B cell (primary cell): ENCODE results near the gene BMP2K. TPM values are rescaled to one million over a fixed set of nuclear protein-coding genes. Genes with fewer than 3 reads are reported as not detected.

ENCODE experiments used
- ATAC-seq: fragments of 200-7000 bp; cut with Tn5 transposase; one replicate; pipeline ENCODE4 v1.10.0; 2021; ENCODE audit warnings: low read depth, mild to moderate bottlenecking, moderate number of reproducible peaks, moderate library complexity
- CTCF ChIA-PET: fragments of 350-600 bp; sonication (Branson Sonifier 250); formaldehyde crosslinking; loops from one replicate; lab custom pipeline; 2021; ENCODE audit warnings: antibody characterized with exemption, inconsistent platforms; lab: Charles Lee
- POLR2A ChIA-PET: fragments of 350-600 bp; sonication (Branson Sonifier 250); formaldehyde crosslinking; loops from one replicate; lab custom pipeline; 2021; ENCODE audit warnings: antibody characterized with exemption; lab: Charles Lee
- DNase-seq: peaks from one replicate; pipeline ENCODE4 v3.0.0; 2013
- H2AFZ ChIP-seq: 2 replicates; pipeline ENCODE4 v1.6.1; 2012; ENCODE audit warnings: mild to moderate bottlenecking, low read depth, low read length; ENCODE audit not compliant: insufficient read depth, poor library complexity, severe bottlenecking
- H3K27ac ChIP-seq, 2 donors: 1 replicate in 1 of 2; 2 replicates in 1 of 2; pipeline ENCODE4 v1.5.1; 2012 to 2013; ENCODE audit warnings: low read length in 2 of 2, mild to moderate bottlenecking in 2 of 2, moderate library complexity in 1 of 2
- H3K27me3 ChIP-seq, 4 experiments: fragments of 200-600 bp in 1 of 4; sonication (generic) in 1 of 4; replicated peaks in 1 of 4; 1 replicate in 2 of 4; 2 replicates in 2 of 4; pipeline versions ENCODE4 v1.6.1 to v1.7.0; 2013 to 2016; ENCODE audit warnings: low read length in 3 of 4, mild to moderate bottlenecking in 2 of 4, mixed read lengths in 1 of 4, moderate library complexity in 1 of 4; ENCODE audit not compliant: insufficient read depth in 4 of 4, control insufficient read depth in 3 of 4; ENCODE audit errors: control extremely low read depth in 1 of 4
- H3K36me3 ChIP-seq, 2 experiments: replicated peaks in 1 of 2; 1 replicate in 1 of 2; 2 replicates in 1 of 2; pipeline versions ENCODE4 v1.6.1 to v1.7.1; 2013; ENCODE audit warnings: low read length in 1 of 2; ENCODE audit not compliant: insufficient read depth in 2 of 2, control insufficient read depth in 1 of 2; ENCODE audit errors: control extremely low read depth in 1 of 2, extremely low read depth in 1 of 2
- H3K4me1 ChIP-seq, 2 donors: fragments of 200-600 bp in 1 of 2; sonication (generic) in 1 of 2; 1 replicate in 1 of 2; 2 replicates in 1 of 2; pipeline versions ENCODE4 v1.5.1 to v1.6.1; 2013 to 2017; ENCODE audit warnings: low read length in 2 of 2; ENCODE audit not compliant: control insufficient read depth in 2 of 2, insufficient read depth in 2 of 2
- H3K4me2 ChIP-seq: replicated peaks from 2 replicates; pipeline ENCODE3; 2012; ENCODE audit warnings: mild to moderate bottlenecking, low read depth, low read length; ENCODE audit not compliant: poor library complexity, severe bottlenecking
- H3K4me3 ChIP-seq, 5 experiments: fragments of 200-600 bp in 1 of 5; sonication (generic) in 1 of 5; 1 replicate in 3 of 5; 2 replicates in 2 of 5; pipeline versions ENCODE4 v1.5.1 to v1.7.0; 2011 to 2016; ENCODE audit warnings: low read length in 4 of 5, mild to moderate bottlenecking in 4 of 5, low read depth in 2 of 5, control low read depth in 1 of 5, moderate library complexity in 1 of 5; ENCODE audit not compliant: insufficient read depth in 1 of 5; ENCODE audit errors: control extremely low read depth in 1 of 5, extremely low read depth in 1 of 5
- H3K79me2 ChIP-seq: fragments of 200-600 bp; sonication (generic); one replicate; pipeline ENCODE4 v1.6.0; 2016; ENCODE audit warnings: low read length; ENCODE audit not compliant: control insufficient read depth, insufficient read depth
- H3K9ac ChIP-seq: fragments of 200-600 bp; sonication (generic); 2 replicates; pipeline ENCODE4 v1.6.1; 2017; ENCODE audit warnings: mild to moderate bottlenecking, low read length, moderate library complexity
- H3K9me3 ChIP-seq, 3 donors: one replicate each; pipeline versions ENCODE4 v1.6.1 to v1.7.1; 2013; ENCODE audit warnings: low read length in 2 of 3; ENCODE audit not compliant: control insufficient read depth in 2 of 3, insufficient read depth in 1 of 3; ENCODE audit errors: control extremely low read depth in 1 of 3
- H4K20me1 ChIP-seq: 2 replicates; pipeline ENCODE4 v1.6.0; 2012; ENCODE audit warnings: mild to moderate bottlenecking, low read length; ENCODE audit not compliant: insufficient read depth, control insufficient read depth, poor library complexity, severe bottlenecking
- H3K27ac Mint-ChIP-seq: one replicate; pipeline ENCODE4 v1.8.0; 2021; ENCODE audit warnings: mixed read lengths
- H3K27me3 Mint-ChIP-seq: one replicate; pipeline ENCODE4 v1.8.0; 2021; ENCODE audit warnings: mixed read lengths
- H3K4me1 Mint-ChIP-seq: one replicate; pipeline ENCODE4 v1.8.0; 2021; ENCODE audit warnings: mixed read lengths
- H3K4me3 Mint-ChIP-seq: one replicate; pipeline ENCODE4 v1.8.0; 2021; ENCODE audit warnings: mixed read lengths
- H3K9me3 Mint-ChIP-seq: one replicate; pipeline ENCODE4 v1.8.0; 2022; ENCODE audit warnings: mixed read lengths; ENCODE audit not compliant: insufficient read depth
- EZH2 ChIP-seq: IDR thresholded peaks from 2 replicates; pipeline ENCODE4 v1.6.1; 2012; ENCODE audit warnings: borderline replicate concordance, low read depth, mild to moderate bottlenecking, moderate library complexity, low read length; ENCODE audit not compliant: insufficient read depth, poor library complexity, severe bottlenecking
- WGBS: methylation state at CpG from one replicate; pipeline ENCODE4 v1.1.5; 2013; ENCODE audit warnings: missing lambda C conversion rate; ENCODE audit not compliant: insufficient coverage; 5-methylcytosine and 5-hydroxymethylcytosine counted together
- intact Hi-C: fragments of 100-400 bp; cut with micrococcal nuclease; formaldehyde crosslinking; loops from one replicate; pipeline ENCODE4 v1.10.0; 2022
- polyA plus RNA-seq: library from polyadenylated mRNA; depleted of rRNA; stranded (reverse); fragments of >200 nt; gene quantifications from 2 replicates; pipeline ENCODE4 v1.2.3, GENCODE V29; 2012
- total RNA-seq, 2 donors: library from RNA; stranded (reverse); fragments of 120-200 nt in 1 of 2; gene quantifications; 1 replicate in 1 of 2; 2 replicates in 1 of 2; pipeline versions ENCODE4 v1.2.3 to v1.2.4, GENCODE V29; 2013 to 2022
- TF ChIP-seq, protein P1 (sequence below): fragments of 200-600 bp; IDR thresholded peaks from one replicate; pipeline ENCODE4 v1.8.0; 2022; ENCODE audit warnings: antibody characterized with exemption, mild to moderate bottlenecking

Gene BMP2K
- total and polyA plus RNA-seq, 2 donors (not counting 1 experiment from before 2014, with no cell fraction given) = 59.1 to 117 TPM

DNA sequence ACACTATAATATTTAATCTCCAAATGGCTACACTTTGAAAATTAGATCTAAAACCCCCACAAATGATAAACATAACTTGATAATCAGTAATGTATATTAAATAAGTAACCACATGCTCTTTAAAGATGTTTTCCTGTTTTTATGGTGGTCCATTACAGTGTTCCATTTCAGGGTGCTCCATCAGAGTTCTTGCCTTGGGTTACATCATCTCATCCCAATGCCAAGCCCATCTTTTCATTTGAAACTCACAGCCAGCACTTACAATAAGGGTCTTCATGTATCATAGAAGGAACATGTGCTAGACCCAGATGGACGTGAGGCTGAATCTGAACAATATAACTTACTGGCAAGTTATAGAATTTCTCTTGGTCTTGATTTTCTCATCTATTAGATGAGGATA, 173.6 kb downstream of the BMP2K start:
- Histone ChIP-seq H3K9me3 (no peaks in the 10 kb centered on the region), H3K4me1 (no peaks in the 10 kb centered on the region), H3K36me3 (no peaks in the 10 kb centered on the region), H3K27ac (no peak overlapping the region), H3K4me2 (no peak overlapping the region), H3K4me3 (no peak overlapping the region), H3K79me2 (no peaks in the 10 kb centered on the region), H3K9ac (no peak overlapping the region), H4K20me1 (no peaks in the 10 kb centered on the region), H2AFZ (no peak overlapping the region), H3K27me3 (peaks cover 0 to 2% (median 1%) of the 10 kb centered on the region in 4 experiments)
- no peak for ATAC-seq
- H3K27ac Mint-ChIP-seq = no peak overlapping the region
- no peak for TF ChIP-seq EZH2
- TF ChIP-seq, protein P1, sequence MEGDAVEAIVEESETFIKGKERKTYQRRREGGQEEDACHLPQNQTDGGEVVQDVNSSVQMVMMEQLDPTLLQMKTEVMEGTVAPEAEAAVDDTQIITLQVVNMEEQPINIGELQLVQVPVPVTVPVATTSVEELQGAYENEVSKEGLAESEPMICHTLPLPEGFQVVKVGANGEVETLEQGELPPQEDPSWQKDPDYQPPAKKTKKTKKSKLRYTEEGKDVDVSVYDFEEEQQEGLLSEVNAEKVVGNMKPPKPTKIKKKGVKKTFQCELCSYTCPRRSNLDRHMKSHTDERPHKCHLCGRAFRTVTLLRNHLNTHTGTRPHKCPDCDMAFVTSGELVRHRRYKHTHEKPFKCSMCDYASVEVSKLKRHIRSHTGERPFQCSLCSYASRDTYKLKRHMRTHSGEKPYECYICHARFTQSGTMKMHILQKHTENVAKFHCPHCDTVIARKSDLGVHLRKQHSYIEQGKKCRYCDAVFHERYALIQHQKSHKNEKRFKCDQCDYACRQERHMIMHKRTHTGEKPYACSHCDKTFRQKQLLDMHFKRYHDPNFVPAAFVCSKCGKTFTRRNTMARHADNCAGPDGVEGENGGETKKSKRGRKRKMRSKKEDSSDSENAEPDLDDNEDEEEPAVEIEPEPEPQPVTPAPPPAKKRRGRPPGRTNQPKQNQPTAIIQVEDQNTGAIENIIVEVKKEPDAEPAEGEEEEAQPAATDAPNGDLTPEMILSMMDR = no peak
- peaks cover 39% of the 10 kb centered on the region for H3K27me3 Mint-ChIP-seq
- no peak for DNase-seq
- no peak overlapping the region for H3K4me3 Mint-ChIP-seq
- WGBS = no CpG with 5 or more reads among the region's 1 CpG
- intact Hi-C loops = loop anchor here (5.0 to 10.0 kb wide), 2 partner anchors 625 to 733 kb away; no protein-coding TSS in a partner anchor
- ChIA-PET CTCF (no interaction called here), POLR2A (no interaction called here)
- H3K4me1 Mint-ChIP-seq = no peaks in the 10 kb centered on the region
- no peaks in the 10 kb centered on the region for H3K9me3 Mint-ChIP-seq

DNA sequence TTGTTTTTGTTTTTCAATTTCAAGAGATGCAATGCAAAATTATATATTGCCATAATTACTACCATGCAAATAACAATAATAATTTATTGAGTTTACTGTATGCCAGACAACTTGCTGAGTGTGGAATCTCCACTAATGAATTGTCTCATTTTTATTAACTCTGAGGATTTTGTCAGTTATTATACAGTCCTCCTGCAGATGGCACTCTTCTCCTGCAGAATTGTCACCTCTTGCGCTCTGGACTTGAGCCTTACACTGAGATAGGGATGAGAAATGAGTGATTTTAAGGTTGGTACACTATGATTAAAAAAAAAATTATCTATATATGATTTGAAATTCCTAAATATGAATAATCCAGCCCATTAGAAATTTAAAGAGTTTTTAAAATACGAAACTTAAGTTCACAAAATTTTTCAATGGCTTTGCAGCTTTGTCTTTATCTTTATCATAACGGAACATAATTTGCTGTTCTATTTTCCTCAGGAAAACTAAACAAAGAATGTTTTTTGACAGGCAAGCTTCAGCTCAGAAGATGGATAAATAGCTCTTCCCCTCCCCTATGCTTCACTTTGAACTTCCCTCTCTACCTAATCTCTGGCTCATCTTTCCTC, 175.8 kb downstream of the BMP2K start:
- Mint-ChIP-seq H3K4me3 (no peak overlapping the region), H3K4me1 (no peaks in the 10 kb centered on the region), H3K27me3 (peaks cover 26% of the 10 kb centered on the region), H3K9me3 (no peaks in the 10 kb centered on the region), H3K27ac (no peak overlapping the region)
- no peaks in the 10 kb centered on the region for H4K20me1 ChIP-seq
- H3K36me3 ChIP-seq = no peaks in the 10 kb centered on the region
- no peaks in the 10 kb centered on the region for H3K4me1 ChIP-seq
- H3K4me2 ChIP-seq = no peak overlapping the region
- WGBS = 100% methylated on average over 1 of the region's 3 CpGs
- no peaks in the 10 kb centered on the region for H3K79me2 ChIP-seq
- H3K27me3 ChIP-seq = peaks cover 0 to 5% (median 0%) of the 10 kb centered on the region in 4 experiments
- no peak overlapping the region for H3K27ac ChIP-seq
- no peak overlapping the region for H3K4me3 ChIP-seq
- peak; percentile 57 for DNase-seq
- no peaks in the 10 kb centered on the region for H3K9me3 ChIP-seq
- CTCF ChIA-PET = interaction anchor here (0.7 to 4.7 kb wide), 16 partner anchors 11 to 1384 kb away, joined by 3 to 32 read pairs (median 4); partner anchors contain the start of genes CFAP299 and PAQR3
- ATAC-seq = peak; percentile 70
- no peak overlapping the region for H3K9ac ChIP-seq
- TF ChIP-seq, protein P1 = peak; percentile 90
- no peak for TF ChIP-seq EZH2
- H2AFZ ChIP-seq = no peak overlapping the region
- intact Hi-C loops = loop anchor here (1.0 to 10.0 kb wide), 3 partner anchors 623 to 1263 kb away; no protein-coding TSS in a partner anchor
- POLR2A ChIA-PET = no interaction called here
